NCI-H524 treated with DMSO at 0.1 percent for 48 hours (cell line): ENCODE results near the gene LRRC23.
A peak's percentile ranks its signal among the peaks of the same experiment; 100 is the strongest.

Source experiments
- DNase-seq: peaks from one replicate; lab custom pipeline; 2025; lab: John Stamatoyannopoulos, UW

LRRC23 gene

DNA sequence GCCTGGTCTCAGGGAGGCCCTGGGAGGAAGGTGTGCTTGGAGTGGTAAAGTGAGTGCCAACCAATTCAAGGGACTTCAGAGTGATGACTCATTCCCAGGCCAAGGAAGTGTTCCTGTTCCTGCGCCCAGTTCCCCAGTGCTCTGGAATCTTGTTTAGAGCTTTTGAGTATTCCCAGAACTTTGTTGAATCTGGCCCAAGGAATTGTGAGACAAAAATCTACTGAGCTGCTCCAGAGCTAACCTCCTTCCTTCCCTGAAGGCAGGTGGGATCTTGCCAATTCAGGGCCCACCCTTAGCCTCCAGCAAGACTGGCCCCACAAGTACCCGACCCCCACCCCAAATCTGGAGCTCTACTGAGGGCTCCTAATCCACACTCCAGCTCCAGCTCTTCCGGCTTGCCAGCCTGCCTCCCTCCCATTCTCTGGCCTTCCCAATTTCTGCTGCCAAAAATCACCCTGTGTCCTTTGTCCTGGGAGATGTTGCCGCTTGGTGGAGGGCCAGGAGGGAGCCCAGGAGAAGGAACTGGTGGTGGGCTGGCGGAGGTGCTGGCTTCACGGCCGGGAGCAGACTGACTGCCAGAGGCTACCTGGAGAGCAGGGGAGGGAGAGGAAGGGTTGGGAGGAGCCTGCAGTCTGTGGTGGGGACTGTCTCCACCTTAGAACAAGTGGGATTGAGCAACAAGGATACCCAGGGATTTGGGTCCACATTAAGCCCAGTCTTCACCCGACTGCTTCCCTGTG, 21.1 kb downstream of the LRRC23 start:
- no peak for DNase-seq

DNA sequence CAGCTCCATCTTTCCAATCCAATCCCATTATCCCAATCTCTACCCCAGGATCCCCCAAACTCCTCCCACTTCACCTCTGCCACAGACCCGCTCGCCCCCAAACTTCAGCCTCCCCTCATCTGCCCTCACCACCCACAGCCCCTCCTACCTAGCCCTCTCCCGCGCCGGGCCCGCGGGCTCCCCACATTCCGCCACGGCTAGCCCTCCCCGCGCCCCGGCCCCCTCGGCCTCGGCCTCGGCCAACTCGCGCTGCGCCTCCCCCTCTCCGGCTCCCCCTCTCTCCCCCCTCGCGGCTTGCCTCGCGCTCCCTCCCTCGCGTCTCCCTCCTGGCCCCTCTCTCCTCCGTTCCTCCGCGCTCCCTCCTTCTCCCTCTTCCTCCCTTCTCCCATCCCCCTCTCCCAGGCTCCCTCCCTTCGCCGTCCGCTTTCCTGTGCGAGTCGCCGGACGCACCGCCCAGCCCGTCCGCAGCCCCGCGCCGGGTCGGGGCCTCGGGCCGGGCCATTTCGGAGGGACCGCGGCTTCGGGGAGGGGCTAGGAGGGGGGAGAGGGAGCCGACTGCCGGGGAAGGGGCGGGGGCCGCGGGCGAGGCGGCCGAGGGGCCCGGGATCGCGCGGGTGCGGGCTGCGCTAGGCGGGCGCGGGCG, 22.9 kb downstream of the LRRC23 start, which contains the start of gene ATN1:
Gene ATN1 (plus strand): TSS at position 581 of the 643 bp plus-strand sequence. CDS start 6,043 bp downstream, outside the sequence.
- DNase-seq, result no peak

DNA sequence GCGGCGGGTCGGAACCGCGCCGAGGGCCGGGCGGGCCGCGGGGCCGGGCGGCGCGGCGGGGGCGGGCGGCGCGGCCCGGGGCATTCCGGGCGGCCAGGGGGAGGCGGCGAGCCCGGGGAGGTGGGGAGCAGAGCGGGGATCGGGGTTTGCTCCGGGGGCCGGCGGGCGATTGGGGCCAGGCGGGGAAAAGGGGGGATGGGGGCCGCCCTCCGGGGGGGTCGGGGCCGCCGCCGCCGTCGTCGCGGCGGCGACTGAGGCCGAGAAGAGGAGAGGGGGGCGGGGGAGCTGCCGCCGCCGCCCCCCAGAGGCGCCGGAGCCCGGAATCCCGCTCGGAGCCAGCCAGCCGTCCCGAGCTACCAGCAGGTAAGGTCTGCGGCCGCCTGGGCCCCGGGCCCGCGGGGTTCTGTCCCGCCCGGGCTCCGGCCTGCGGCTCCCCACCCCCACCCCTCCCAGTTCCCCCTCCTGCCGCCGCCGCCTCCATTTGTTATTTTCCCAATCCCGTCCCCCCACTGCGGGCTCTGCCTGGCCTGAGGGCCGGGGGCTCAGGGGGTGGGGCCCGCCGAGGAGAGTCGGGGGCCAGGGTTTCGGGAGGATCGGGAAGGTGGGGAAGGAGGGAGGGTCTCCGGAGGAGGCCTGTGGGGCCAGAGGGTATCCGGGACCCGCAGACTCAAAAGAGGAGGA, 23.5 kb downstream of the LRRC23 start:
- no peak for DNase-seq

DNA sequence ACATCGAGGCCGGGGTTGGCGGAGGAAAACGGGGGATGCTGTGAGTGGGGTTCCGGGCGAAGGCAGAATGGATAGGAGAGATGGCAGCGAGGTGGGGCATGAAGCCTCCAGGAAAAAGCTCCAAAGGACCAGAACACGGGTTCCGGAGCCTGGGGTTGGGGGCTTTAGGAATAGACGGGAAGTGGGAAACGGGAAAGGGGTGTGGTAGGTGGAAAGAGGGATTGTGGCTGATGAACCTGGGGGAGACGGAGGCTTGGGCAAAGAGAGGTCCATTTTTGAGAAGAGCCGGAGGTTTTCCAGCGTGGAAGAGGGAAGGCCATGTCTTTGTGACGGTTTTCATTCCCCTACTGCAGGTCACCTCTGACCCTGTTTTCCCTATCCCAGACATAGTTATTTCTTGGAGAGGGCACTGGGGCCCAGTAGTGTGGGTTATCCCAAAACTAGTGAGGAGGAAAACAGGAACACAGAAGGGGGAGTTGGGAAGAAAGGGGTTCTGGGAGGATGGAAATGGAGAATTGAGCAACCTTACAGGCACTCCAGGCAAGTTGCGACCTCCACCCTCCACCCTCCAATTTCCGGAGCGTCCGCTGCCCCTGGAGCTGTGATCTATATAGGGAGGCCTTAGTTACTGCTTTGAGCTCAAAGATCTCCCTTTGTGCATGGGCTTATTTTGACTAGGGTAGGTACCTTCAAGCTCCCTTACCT, 24.2 kb downstream of the LRRC23 start:
- no peak for DNase-seq

DNA sequence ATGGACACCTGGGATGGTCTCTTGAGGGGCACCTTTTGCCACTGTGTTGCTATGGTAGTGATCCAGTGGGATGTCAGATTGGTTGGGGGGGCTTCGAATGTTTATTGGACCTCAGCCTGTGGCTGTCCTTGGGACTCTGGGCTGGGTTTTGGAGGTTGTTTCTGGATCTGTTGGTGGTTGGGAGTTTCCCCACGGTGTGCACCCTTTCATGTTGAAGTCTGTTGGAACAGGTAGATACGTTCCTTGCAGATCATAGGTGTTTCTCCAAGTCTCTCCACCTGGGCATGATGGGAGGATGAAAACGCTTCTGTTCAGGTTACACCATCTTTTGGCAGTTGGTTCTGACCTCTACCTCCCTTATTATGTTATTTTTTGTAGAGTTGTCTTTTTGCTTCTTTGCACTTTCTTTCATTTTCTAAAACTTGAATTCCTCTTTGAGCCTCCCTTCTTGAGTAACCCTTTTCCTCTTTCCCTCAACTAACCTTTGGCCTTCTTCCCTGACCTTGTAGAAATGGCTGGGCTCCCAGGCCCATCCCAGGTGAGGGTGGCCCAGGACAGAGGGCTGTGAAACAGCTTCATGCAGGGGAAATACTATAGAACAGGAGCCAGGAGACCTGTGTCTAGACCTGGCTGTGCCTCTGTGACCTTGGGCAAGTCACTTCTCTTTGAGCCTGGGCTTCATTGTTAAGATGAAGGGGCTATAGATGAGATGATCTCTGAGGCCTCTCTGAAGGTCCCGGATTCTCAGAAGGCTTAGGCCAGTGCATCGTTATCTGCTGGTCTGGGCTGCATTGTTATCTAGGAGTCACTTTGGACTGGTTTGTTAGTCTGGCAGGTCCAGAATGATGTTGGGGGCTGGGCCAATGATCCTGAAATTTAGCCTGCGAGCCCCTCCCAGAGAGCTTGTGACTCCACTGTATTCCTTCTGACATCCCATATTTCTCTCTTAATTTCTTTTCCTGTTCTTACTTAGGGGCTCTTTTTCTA, 25.1 kb downstream of the LRRC23 start:
- DNase-seq, result no peak

DNA sequence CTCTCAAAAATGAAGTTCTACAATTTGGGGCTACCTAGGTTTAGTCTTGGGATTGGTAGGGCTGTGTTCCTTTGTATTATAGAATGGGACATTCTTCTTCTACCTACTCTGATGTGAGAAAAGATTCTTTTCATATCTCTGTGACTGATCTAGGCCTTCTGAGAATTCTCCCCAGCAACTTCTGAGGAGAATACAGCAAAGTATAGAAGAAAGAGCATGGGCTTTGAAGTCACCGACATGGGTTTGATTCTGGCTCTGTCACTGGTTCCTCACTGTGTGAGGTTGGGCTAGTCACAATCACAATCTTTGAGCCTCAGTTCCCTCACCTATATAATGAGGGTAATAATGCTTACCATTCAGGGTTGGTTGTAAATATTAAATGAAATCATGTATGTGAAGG, 28.1 kb downstream of the LRRC23 start:
- DNase-seq, result no peak

DNA sequence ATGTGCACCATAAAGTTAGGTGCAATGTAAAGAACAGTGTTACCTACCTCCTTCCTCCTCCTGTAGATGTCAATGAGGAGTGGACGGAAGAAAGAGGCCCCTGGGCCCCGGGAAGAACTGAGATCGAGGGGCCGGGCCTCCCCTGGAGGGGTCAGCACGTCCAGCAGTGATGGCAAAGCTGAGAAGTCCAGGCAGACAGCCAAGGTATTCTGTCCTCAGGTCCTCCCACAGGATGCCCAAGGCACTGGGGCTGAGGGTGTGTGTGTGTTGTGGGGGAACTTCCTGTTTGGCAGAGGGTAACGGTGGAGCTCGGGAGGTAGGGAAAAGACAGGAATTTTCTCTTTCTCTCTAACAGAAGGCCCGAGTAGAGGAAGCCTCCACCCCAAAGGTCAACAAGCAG, 29.5 kb downstream of the LRRC23 start:
- no peak for DNase-seq

DNA sequence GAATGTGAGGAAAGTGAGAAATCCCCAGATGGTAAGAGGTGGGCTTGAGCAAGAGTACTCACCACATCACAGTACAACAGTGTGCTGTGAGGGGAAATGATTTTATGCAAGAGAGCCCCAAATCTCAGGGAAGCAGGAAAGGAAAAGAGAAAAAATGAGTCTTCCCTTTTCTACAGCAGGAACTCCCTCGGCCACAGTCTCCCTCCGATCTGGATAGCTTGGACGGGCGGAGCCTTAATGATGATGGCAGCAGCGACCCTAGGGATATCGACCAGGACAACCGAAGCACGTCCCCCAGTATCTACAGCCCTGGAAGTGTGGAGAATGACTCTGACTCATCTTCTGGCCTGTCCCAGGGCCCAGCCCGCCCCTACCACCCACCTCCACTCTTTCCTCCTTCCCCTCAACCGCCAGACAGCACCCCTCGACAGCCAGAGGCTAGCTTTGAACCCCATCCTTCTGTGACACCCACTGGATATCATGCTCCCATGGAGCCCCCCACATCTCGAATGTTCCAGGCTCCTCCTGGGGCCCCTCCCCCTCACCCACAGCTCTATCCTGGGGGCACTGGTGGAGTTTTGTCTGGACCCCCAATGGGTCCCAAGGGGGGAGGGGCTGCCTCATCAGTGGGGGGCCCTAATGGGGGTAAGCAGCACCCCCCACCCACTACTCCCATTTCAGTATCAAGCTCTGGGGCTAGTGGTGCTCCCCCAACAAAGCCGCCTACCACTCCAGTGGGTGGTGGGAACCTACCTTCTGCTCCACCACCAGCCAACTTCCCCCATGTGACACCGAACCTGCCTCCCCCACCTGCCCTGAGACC, 31.0 kb downstream of the LRRC23 start:
- no peak for DNase-seq

DNA sequence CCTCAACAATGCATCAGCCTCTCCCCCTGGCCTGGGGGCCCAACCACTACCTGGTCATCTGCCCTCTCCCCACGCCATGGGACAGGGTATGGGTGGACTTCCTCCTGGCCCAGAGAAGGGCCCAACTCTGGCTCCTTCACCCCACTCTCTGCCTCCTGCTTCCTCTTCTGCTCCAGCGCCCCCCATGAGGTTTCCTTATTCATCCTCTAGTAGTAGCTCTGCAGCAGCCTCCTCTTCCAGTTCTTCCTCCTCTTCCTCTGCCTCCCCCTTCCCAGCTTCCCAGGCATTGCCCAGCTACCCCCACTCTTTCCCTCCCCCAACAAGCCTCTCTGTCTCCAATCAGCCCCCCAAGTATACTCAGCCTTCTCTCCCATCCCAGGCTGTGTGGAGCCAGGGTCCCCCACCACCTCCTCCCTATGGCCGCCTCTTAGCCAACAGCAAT, 31.6 kb downstream of the LRRC23 start:
- no peak for DNase-seq

DNA sequence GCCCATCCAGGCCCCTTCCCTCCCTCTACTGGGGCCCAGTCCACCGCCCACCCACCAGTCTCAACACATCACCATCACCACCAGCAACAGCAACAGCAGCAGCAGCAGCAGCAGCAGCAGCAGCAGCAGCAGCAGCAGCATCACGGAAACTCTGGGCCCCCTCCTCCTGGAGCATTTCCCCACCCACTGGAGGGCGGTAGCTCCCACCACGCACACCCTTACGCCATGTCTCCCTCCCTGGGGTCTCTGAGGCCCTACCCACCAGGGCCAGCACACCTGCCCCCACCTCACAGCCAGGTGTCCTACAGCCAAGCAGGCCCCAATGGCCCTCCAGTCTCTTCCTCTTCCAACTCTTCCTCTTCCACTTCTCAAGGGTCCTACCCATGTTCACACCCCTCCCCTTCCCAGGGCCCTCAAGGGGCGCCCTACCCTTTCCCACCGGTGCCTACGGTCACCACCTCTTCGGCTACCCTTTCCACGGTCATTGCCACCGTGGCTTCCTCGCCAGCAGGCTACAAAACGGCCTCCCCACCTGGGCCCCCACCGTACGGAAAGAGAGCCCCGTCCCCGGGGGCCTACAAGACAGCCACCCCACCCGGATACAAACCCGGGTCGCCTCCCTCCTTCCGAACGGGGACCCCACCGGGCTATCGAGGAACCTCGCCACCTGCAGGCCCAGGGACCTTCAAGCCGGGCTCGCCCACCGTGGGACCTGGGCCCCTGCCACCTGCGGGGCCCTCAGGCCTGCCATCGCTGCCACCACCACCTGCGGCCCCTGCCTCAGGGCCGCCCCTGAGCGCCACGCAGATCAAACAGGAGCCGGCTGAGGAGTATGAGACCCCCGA, 32.2 kb downstream of the LRRC23 start:
- DNase-seq, result no peak

DNA sequence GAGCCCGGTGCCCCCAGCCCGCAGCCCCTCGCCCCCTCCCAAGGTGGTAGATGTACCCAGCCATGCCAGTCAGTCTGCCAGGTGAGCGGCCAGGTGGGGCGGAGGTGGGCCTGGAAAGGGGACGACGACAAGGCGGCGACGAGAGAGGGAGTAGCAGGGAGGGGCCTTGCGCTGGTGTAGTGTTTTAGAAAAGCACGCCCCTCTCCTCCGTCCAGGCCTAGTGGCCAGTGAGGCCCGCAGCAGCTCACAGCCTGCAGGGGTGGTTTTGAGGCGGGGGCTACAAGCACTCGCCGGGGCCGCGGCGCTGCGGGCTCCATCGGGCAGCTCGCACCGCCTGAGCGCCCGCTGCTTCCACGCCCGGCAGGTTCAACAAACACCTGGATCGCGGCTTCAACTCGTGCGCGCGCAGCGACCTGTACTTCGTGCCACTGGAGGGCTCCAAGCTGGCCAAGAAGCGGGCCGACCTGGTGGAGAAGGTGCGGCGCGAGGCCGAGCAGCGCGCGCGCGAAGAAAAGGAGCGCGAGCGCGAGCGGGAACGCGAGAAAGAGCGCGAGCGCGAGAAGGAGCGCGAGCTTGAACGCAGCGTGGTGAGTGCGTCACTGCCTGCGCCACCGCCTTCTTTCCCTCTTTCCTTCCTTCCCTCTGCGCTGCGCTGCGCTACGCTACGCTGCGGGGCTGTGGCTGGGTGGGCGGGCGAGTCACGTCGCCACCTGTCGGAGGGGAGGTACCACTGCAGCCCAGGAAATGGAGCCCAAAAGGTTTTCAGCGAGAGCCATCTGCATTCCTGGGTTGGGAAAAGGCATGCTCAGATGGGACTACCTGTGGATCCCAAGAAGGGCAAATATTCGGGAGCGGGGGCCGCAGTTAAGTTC, 33.1 kb downstream of the LRRC23 start:
- DNase-seq, result peak; percentile 54

DNA sequence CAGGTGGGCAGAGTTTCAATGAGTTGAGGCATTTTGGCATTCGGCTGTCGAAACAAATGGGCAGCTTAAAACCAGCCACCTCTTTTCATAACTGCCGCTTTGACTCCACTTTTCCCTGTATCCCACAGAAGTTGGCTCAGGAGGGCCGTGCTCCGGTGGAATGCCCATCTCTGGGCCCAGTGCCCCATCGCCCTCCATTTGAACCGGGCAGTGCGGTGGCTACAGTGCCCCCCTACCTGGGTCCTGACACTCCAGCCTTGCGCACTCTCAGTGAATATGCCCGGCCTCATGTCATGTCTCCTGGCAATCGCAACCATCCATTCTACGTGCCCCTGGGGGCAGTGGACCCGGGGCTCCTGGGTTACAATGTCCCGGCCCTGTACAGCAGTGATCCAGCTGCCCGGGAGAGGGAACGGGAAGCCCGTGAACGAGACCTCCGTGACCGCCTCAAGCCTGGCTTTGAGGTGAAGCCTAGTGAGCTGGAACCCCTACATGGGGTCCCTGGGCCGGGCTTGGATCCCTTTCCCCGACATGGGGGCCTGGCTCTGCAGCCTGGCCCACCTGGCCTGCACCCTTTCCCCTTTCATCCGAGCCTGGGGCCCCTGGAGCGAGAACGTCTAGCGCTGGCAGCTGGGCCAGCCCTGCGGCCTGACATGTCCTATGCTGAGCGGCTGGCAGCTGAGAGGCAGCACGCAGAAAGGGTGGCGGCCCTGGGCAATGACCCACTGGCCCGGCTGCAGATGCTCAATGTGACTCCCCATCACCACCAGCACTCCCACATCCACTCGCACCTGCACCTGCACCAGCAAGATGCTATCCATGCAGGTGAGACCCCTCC, 34.0 kb downstream of the LRRC23 start:
- no peak for DNase-seq

DNA sequence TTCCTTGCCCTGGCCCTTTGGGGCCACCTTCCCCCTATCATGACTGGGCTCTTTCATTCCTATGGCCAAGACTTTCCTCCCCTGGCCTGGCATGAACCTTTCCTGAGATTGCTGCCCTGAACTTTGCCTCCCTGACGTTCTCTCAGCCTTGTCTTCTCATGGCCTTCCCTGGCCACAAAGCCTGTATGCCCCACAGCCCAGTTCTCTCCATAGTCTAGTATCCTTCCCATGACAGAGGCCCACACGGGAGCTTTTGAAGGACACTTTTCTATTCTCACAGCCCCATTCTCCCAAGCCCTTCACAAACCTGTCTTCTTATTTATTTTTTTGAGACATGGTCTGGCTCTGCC, 34.5 kb downstream of the LRRC23 start:
- no peak for DNase-seq

DNA sequence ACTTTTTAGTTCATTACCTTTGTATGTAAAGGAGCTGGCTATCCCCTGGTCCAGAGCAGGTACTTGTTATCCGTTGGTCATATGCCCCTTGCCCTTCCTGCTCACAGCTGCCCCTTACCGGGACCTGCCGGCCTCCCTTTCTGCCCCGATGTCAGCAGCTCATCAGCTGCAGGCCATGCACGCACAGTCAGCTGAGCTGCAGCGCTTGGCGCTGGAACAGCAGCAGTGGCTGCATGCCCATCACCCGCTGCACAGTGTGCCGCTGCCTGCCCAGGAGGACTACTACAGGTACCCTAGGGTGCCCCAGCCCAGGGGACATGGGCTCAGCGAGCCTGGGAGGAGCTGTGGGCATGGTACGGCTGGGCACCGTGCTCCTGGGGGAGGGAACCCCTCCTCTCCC, 36.6 kb downstream of the LRRC23 start:
- DNase-seq, result no peak

DNA sequence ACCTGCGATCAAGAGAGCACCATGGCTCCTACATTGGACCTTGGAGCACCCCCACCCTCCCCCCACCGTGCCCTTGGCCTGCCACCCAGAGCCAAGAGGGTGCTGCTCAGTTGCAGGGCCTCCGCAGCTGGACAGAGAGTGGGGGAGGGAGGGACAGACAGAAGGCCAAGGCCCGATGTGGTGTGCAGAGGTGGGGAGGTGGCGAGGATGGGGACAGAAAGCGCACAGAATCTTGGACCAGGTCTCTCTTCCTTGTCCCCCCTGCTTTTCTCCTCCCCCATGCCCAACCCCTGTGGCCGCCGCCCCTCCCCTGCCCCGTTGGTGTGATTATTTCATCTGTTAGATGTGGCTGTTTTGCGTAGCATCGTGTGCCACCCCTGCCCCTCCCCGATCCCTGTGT, 37.2 kb downstream of the LRRC23 start:
- no peak for DNase-seq

DNA sequence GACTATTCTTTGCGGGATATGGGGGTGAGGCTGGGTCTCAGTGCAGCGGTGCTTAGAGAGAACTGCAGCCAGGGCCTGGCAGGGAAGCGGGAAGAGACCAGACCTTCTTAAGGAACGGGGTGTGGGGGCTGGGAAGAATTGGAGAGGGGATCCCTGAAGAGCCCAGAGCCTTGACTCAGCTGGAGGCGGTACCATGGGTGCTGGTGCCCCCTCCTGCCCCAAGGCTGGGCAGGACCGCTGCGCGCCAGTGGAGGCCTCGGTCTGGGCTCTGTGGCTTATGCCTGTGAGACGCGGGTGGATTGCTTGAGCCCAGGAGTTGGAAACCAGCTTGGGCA, 37.7 kb downstream of the LRRC23 start:
- DNase-seq, result no peak

DNA sequence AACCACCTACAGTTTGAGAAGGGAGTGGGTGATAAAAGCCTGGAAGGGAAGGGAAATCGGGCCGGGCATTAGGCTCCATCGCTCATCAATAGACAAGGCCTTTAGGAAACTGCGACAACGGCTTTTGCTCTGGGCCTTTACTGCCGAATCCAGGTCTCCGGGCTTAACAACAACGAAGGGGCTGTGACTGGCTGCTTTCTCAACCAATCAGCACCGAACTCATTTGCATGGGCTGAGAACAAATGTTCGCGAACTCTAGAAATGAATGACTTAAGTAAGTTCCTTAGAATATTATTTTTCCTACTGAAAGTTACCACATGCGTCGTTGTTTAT, 38.7 kb downstream of the LRRC23 start:
- DNase-seq, result peak; percentile 83
